Measurements from ENCODE around the gene STOX2.
"Not testable (repeated sequence)": the region's sequence is repeated elsewhere in the genome, so short reads cannot be mapped to it uniquely, and the experiment has no call there.

STOX2 gene

DNA sequence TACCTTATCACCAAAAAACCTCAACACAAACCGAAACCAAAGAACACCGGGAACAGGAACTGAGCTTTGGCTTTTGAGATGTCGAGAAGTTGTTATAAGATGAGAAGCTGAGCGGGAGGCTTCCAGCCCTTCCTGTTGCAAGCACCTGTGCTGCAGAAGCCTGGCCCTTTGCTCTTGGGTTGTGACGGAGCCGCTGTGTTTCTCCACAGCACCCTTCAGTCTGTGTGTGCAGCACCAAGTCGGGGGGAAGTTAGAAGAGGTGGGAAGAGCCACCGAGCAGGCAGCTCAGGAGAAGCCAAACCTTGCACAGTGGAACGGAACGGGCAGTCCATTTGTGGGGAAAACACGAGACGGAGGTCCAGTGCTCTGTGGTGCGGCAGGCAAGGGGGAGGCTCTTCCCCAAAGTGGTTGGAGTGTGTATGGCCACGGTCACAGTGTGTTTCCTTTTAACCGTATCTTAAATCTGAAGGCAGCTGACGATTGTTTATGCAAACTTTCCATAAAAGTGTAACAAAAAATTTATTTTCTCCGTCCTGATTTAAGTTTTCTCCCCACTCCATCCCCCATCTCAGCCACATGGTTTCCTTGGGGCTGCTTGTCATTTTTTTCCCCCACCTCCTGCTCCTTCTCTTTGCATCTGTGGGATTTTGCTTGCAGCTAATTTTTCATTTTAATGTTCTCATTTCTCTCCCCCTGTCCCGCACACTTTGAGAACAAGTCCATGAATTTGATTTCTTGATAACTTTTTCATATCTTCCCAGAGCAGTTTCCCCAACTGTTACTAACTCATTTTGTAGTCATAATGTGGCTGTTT, 123.7 kb downstream of the STOX2 start:
- DNase-seq, result peak; percentile 12

DNA sequence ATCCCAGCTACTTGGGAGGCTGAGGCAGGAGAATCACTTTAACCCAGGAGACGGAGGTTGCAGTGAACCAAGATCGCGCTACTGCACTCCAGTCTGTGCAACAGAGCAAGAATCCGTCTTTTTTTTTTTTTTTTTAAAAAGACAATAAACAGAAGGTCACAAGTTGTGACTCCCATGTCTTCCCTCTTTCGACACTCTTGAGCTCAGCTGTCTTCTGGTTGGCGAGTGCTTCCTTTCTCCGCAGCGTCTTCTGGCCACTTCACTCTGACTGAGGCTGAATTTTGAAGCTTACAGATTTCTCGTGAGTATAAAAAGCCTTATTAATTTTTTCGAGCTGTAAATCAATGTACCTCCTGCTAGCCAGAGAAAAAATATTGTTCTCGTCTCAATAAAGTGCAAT, 124.9 kb downstream of the STOX2 start:
- DNase-seq, result no peak

DNA sequence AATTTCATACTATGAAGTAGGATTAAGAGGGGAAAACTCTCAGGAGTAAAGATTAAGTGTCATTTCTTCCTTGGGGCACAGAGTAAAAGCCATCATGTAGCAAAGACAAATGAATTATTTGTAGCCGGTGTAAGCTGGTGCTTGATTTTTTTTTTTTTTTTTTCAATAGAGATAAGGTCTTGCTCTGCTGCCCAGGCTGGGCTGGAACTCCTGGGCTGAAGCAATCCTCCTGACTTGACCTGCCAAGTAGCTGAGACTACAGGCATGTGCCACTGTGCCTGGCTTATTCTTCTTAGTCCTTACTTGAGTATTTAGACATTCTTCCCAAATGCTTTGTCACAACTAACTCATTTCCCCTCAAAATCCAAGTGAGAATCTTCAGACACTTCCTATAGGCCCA, 125.7 kb downstream of the STOX2 start:
- DNase-seq, result no peak

DNA sequence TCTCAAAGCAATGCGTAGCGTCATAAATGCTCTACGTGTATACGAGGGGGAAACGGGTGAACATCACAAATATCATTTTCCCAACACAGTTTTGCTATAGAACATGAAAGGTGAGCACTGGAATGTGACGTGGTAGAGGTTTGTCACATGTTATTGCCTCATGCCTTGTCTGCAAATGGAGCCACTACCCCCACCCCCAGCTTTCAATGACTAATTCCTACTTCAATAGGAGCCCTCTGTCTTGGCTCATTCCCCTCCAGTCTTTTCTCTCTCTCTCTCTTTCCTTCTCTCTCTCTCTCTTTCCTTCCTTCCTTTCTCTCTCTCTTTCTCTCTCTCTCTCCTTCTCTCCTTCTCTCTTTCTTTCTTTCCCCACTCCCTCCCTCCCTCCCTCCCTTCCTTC, 127.0 kb downstream of the STOX2 start:
- no peak for DNase-seq

DNA sequence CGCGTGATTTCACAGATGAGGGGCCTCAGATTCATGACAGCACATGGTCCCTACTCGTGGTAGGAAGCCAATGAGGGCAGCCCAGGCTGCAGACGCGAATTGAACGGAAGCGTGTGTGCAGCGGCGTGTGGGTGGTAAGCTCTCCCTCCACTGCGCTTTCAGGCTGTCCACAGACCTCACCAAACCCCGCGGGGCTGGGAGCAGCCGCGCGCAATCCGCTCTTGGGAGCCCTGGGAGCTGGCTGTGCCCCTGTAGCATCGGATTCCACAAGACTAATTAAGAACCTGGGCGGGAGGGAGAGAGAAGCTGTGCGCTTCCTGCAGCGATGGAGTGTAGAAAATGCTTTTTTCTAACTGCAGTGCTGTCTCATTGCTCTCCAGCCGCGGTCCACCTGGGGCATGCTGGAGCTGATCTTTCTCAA, 134.9 kb downstream of the STOX2 start:
- DNase-seq, result no peak

DNA sequence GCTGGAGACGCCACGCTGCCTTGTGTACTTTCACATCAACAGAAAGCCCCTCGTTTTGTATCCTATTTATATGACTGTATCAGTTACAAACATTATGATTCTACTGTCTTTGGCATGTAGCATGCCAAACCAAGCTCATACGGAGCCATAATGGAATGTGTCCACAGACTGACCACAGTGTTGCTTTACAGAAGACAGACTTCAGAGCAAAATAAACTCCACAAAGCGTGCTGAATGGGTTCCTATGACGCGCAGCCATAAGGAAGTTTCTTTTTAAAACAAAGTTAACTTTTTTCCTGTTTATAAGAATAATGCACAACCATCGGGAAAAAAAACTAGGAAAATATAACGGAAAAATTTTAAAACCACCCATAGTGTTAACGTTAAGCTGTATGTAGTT, 136.0 kb downstream of the STOX2 start:
- DNase-seq, result no peak

DNA sequence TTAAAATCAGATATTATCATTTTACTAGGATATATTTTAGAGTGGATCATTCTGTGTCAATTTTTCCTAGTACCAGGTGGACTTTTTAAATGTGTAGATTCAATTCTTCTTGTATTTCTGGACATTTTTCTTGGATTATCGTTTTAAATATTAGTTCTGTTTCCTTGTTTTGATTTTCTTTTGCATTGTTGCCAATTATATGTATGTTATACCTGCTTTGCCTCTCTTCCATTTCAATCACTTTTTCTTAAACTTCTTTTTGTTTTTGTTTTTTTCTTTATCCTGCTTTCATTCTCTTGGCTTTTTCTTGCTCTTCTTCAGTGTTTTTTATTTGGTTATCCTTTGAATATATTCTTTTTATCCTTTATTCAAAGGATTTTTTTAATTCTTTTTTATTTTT, 141.0 kb downstream of the STOX2 start:
- DNase-seq, result no peak

DNA sequence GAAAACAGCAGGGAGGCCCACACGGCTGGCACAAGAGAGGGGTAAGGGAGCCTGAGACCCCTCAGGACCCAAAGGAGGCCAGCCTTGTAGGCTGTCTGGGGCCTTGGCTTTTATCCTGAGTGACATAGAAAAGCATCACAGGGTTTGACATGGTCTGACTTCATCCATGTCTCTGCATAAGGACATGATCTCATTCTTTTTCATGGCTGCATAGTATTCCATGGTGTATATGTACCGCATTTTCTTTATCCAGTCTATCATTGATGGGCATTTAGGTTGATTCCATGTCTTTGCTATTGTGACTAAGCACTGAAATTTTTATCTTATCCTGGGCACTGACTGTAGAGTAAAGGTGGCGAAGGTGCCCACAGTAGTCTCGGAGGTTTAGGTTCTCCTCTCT, 146.2 kb downstream of the STOX2 start:
- not testable (repeated sequence) for DNase-seq

DNA sequence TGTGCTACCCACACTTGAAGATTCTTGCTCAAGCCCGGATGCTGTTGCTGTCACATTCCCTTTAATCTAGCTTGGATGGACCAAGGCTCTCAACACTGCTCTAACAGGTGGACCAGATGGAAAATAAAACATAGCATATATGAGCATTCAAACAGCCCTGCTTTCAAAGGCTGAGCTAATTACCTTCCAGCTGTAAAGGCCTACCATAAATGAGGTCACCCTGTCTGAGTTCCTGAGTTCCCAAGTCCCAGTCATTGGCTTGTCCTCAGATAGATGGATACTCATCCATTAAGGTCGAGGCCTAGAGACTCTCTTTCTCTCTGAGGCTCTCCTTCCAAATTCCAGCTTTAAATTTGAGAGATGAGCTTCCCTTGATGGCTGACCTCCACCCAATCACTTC, 147.5 kb downstream of the STOX2 start:
- no peak for DNase-seq

DNA sequence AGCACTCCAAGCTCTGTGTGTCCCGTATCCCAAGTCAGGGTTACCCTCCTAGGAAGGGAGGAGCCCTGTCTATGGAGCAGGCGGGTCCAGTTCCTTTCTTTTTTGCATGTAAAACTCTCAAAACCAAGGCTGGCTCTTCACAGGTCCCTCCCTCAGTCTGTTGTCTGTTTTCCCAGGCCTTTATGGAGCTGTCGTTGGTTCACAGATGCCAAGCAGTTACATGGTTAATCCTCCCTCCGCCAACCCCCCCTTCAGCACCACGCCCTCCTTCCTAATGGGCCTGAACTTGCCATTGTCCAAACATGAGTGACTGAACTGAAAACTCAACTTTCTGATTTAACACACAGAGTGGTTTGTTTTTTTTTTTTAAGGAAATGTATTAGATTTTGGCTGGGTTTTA, 148.3 kb downstream of the STOX2 start:
- DNase-seq, result no peak

DNA sequence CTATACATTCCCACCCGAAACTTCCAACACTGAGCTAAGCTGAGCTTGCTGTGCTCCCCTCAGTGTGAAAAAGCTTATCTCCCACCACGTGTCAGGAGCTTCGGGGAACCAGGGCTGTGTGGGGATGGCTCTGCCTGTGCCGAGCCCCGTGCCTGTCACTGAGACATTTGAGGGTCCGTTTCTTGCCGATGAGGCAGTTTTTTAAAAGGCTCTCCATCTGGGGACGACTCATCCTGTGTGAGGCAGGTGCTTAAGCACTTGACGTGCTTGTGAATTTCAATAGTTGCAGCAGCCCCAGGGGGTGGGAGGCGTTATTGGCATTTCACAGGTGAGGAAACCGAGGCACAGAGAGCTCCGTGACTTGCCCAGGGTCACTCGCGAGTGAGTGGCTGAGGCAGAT, 151.8 kb downstream of the STOX2 start:
- DNase-seq, result no peak

DNA sequence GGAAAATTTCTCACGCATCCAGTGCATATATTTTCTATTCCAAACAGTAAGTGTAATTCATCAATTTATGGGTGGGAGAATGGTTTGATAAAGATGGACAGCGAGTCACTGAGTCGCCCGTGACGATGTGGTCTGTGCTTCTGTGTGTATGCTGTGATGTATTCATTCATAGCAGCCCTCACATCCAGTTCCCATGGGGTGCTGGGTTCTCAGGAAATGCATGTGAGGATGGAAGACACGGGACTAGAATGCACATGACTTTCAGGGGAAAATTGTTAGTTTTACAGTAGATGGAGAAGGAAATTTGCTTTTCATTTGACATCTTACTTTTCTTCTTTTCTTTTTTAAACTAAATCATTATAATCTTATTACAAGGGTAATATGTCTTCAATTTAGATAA, 152.9 kb downstream of the STOX2 start:
- DNase-seq, result no peak

DNA sequence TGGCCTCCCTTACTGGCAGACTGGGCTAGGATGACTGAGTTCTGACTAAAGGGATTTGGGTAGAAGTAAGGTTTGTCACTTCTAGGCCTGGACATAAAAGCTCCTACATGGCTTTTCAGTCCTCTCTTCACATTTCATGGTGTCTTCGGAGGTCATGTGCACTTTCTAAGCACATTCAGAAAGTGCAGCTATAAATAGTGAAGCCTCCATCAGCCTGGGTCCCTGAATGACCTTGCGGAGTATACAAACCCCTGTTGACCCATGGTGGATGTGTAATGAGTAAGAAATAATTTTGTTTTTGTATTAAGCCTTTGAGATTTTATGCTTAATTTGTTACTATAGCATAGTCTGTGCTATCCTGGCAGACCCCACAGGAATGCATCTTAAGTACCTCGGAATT, 154.0 kb downstream of the STOX2 start:
- DNase-seq, result no peak

DNA sequence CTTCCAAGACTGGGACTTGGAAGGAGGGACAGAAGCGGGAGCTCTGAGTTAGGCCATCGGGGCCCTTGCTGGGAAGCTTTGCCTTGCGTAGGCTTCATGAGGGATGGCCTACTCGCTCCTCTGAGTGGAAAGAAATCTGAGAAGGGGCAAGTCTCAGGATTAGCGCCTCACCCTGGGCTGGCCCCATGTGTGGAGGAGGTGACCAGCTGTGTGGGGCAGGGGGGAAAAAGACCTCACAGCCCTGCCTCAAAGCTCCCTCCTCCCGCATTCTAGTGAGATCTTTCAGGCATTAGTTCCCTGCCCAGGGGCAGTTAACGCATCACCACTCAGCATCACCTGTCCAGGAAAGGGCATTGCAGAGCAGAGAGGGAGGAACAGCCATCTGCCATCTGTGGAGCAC, 156.5 kb downstream of the STOX2 start:
- DNase-seq, result no peak

DNA sequence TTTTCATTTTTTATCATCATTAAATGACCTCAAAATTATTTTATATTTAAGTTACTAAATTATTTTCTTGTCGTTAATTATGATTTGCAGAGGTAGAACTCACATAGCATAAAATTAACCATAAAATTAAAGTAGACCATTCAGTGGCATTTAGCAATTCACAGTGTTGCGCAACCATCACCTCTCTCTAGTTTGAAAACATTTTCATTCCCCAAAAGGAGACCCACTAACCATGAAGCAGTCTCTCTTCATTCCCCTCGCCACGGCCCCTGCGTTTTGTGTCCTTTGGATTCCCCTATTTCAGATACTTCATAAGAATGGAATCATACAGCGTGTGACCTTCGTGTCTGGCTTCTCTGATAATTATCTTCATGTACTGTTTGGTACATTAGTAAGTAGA, 157.7 kb downstream of the STOX2 start:
- DNase-seq, result no peak

DNA sequence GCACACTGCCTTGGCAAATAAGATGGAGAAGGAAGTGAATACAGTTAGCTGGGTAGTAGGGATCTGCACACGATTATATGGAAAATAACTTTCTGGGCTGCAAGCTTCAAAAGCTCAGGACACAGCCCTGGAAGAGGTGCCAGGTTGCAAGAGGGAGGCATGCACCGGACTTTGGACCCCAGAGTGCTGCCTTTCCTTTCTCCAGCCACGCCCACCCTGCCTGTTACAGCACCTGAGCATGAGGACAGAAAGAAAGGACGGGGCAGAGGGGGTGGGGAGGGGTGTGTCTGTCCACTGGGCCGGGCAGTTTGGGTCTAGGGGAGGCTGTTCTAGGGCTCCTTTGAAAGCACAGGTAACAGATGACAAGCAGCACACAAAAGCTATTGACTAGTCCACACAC, 159.8 kb downstream of the STOX2 start:
- DNase-seq, result no peak

DNA sequence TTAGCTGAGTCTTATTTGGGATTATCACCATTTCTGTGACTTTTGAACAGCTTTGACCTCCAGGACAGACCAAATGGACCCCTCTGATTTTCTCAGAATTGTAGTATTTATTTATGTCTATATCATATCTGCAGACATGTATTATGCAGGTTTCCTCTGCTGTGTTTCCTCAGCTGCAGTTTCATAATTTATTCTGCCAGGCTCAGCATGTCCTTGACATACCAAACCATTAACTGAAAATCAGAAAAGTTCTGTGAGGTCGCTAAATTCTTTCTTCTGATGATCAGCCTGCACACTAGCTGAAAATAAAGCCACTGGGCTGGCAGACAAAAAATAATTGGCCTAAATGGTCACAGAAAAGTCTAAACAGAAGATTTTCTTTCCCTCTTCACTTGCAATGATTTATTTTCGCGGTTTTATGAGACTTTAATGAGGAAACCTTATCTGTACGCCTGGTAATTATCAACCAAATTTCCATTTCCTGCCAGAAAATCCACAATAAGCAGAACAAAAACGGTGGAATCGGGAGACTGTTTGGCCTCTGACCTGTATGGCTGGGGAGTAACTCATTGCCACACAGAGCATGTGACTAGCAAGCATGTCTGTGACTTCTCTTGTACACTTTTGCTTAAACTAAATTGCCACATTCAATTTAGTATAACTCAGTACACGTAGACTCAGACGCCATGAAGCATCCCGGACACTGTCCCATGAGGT, 161.6 kb downstream of the STOX2 start:
- no peak for DNase-seq

DNA sequence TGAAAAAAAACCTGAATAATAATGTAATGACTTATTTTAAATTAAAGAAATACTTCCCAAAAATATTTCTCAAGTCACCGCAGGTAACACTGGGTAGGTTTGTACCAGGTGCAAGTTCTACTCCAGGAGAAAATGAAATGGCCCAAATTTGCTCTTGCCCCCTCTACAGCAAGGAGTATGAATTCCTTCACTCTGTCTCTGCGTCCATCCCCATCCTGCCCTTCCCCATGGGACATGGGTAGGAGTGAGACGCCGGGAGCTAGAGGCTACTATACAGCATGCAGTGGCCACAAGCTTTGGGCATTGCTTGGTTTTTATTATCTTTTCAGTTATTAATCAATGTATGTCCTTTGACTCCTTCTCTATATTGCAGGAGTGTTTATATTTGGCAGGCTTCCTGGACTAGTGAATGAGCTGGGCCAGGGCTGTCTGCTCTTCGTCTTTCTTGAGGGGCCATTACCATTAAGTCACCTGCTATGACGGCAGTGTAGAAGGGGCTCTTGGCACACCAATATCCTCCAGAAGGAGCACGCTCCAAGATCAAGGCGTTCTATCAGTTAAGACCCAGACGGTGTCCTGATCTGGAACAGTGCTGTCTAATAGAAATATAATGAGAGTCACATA, 162.9 kb downstream of the STOX2 start:
- DNase-seq, result no peak

Measured in CD4-positive, alpha-beta T cell treated with Interleukin-17A for 1 hour (primary cell).